Subcutaneous abdominal adipose tissue (tissue), 5 donors: ENCODE results near the gene MECR.

ENCODE experiments used
- H3K27ac ChIP-seq: one replicate; pipeline ENCODE4 v1.7.0; 2013; ENCODE audit warnings: low read depth, mild to moderate bottlenecking, inconsistent platforms, low read length, moderate library complexity
- H3K27me3 ChIP-seq, 5 donors: one replicate each; pipeline ENCODE4 v1.7.0; 2013; ENCODE audit warnings: low read length in 5 of 5, inconsistent platforms in 1 of 5; ENCODE audit not compliant: control insufficient read depth in 5 of 5, insufficient read depth in 4 of 5
- H3K36me3 ChIP-seq, 5 donors: one replicate each; pipeline ENCODE4 v1.7.0; 2013; ENCODE audit warnings: low read length in 5 of 5; ENCODE audit not compliant: control insufficient read depth in 5 of 5, insufficient read depth in 5 of 5
- H3K4me1 ChIP-seq, 5 donors: one replicate each; pipeline ENCODE4 v1.7.0; 2013; ENCODE audit warnings: low read length in 5 of 5, mild to moderate bottlenecking in 3 of 5, moderate library complexity in 1 of 5; ENCODE audit not compliant: control insufficient read depth in 5 of 5, insufficient read depth in 5 of 5
- H3K4me3 ChIP-seq, 5 donors: one replicate each; pipeline ENCODE4 v1.7.0; 2013; ENCODE audit warnings: low read length in 5 of 5, low read depth in 1 of 5
- H3K9ac ChIP-seq, 5 donors: one replicate each; pipeline ENCODE4 v1.7.0; 2013; ENCODE audit warnings: low read length in 5 of 5, mild to moderate bottlenecking in 4 of 5, moderate library complexity in 3 of 5
- H3K9me3 ChIP-seq, 5 donors: one replicate each; pipeline ENCODE4 v1.7.0; 2013; ENCODE audit warnings: low read length in 5 of 5; ENCODE audit not compliant: control insufficient read depth in 5 of 5
- donor health status: healthy.
- donor health status: healthy.
- donor health status: healthy.
- donor health status: healthy.
- donor health status: healthy.

The MECR gene

GRCh38 chr1:29145739-29146437, 84.8 kb downstream of the MECR start:
- H3K4me1 ChIP-seq: peaks cover 0 to 10% (median 8%) of the 10 kb centered on the region in 5 donors
- H3K36me3 ChIP-seq: peaks cover 7 to 59% (median 51%) of the 10 kb centered on the region in 5 donors
- no peak overlapping the region for H3K9ac ChIP-seq
- H3K27ac ChIP-seq: peak overlapping the region; percentile 75
- no peak overlapping the region for H3K4me3 ChIP-seq
- no peaks in the 10 kb centered on the region for H3K27me3 ChIP-seq
- no peaks in the 10 kb centered on the region for H3K9me3 ChIP-seq

GRCh38 chr1:29144178-29144577, 86.6 kb downstream of the MECR start:
- no peaks in the 10 kb centered on the region for H3K9me3 ChIP-seq
- H3K27ac ChIP-seq: no peak overlapping the region
- no peaks in the 10 kb centered on the region for H3K27me3 ChIP-seq
- H3K9ac ChIP-seq: no peak overlapping the region
- peaks cover 0 to 10% (median 8%) of the 10 kb centered on the region in 5 donors for H3K4me1 ChIP-seq
- H3K4me3 ChIP-seq: no peak overlapping the region
- H3K36me3 ChIP-seq: peaks cover 5 to 43% (median 36%) of the 10 kb centered on the region in 5 donors

- peaks cover 0 to 10% (median 8%) of the 10 kb centered on the region in 5 donors for H3K4me1 ChIP-seq
- no peaks in the 10 kb centered on the region for H3K27me3 ChIP-seq
- no peak overlapping the region for H3K4me3 ChIP-seq
- no peak overlapping the region for H3K9ac ChIP-seq
- H3K36me3 ChIP-seq: peaks cover under 1 to 29% (median 21%) of the 10 kb centered on the region in 5 donors
- no peak overlapping the region for H3K27ac ChIP-seq
- H3K9me3 ChIP-seq: no peaks in the 10 kb centered on the region
Measured at GRCh38 chr1:29142714-29143113, 88.0 kb downstream of the MECR start.
